Left lung (tissue), 10 donors: ENCODE measurements around the gene UMOD. TPM values are rescaled to one million over a fixed set of nuclear protein-coding genes. Genes with fewer than 3 reads are reported as not detected.

ENCODE experiments used
- ATAC-seq: fragments of 200-7000 bp; cut with Tn5 transposase; one replicate; pipeline ENCODE4 v1.9.1; 2020; ENCODE audit warnings: moderate library complexity
- DNase-seq, 4 donors: peaks; one replicate each; pipeline ENCODE4 v3.0.0-alpha.2; 2013 to 2020
- H3K27ac ChIP-seq, 2 donors: fragments of 200-600 bp; sonication (generic) in 1 of 2; one replicate each; pipeline versions ENCODE4 v1.5.0 to v1.8.0; 2020 to 2021
- H3K27me3 ChIP-seq, 2 donors: fragments of 200-600 bp; sonication (generic) in 1 of 2; one replicate each; pipeline versions ENCODE4 v1.5.0 to v1.8.0; 2020 to 2021
- H3K36me3 ChIP-seq, 2 donors: fragments of 200-600 bp; sonication (generic) in 1 of 2; one replicate each; pipeline versions ENCODE4 v1.5.0 to v1.8.0; 2020 to 2021
- H3K4me1 ChIP-seq, 2 donors: fragments of 200-600 bp; one replicate each; pipeline ENCODE4 v1.8.0; 2021
- H3K4me3 ChIP-seq, 2 donors: fragments of 200-600 bp; sonication (generic) in 1 of 2; one replicate each; pipeline versions ENCODE4 v1.5.0 to v1.8.0; 2020 to 2021; ENCODE audit warnings: mild to moderate bottlenecking in 1 of 2
- H3K9me3 ChIP-seq, 2 donors: fragments of 200-600 bp; sonication (generic) in 1 of 2; one replicate each; pipeline versions ENCODE4 v1.5.0 to v1.8.0; 2020 to 2021
- intact Hi-C, 2 donors: fragments of 100-400 bp; cut with DNase I; formaldehyde crosslinking; loops; one replicate each; pipeline versions ENCODE4 v1.11.2 to v1.14.2; 2022
- polyA plus RNA-seq, 6 donors: library from polyadenylated mRNA; unstranded; fragments of 120-200 nt; gene quantifications; one replicate each; pipeline ENCODE4 v1.2.1, GENCODE V29; 2013; ENCODE audit not compliant: insufficient read length in 6 of 6
- total RNA-seq, 2 donors: library from RNA; stranded (reverse); fragmentation: NEBNext Ultra II Directional; extraction: Animal tissue kit (Norgen Biotek cat#: 25700); gene quantifications; one replicate each; pipeline ENCODE4 v1.2.1, GENCODE V29; 2021
- TF ChIP-seq, protein P1 (sequence below), 2 donors: fragments of 200-600 bp; sonication (generic) in 1 of 2; IDR thresholded peaks; one replicate each; pipeline versions ENCODE4 v1.5.0 to v1.8.0; 2021; ENCODE audit warnings: antibody characterized with exemption in 2 of 2
- donor health status: DM: no; HTN: yes; CAD: no.
- donor health status: DM: no; HTN: no; CAD: no.

Gene UMOD
- total and polyA plus RNA-seq, 8 donors: 0.11 to 2.5 (median 0.20) TPM; not detected in 2

DNA sequence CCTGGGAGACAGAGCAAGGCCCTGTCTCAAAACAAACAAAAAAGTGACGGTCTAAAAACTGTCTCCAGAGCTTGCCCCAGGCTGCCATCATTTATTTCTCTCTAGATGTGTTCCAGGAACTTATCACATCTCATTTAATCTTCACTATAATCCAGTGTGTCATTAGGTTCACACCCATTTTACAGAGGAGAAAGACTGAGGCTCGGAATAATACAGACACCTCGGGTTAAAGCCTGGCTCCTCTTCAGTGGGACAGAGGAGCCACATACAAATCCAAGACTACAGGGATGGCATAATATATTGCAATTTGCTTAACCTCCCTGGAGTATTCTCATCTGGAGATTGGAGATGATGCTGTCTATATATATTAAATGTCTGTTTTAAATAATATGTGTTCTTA is 46.1 kb upstream of the UMOD start:
- H3K4me3 ChIP-seq: no peak overlapping the region
- H3K27me3 ChIP-seq: no peaks in the 10 kb centered on the region
- no peak for ATAC-seq
- TF ChIP-seq, protein P1, sequence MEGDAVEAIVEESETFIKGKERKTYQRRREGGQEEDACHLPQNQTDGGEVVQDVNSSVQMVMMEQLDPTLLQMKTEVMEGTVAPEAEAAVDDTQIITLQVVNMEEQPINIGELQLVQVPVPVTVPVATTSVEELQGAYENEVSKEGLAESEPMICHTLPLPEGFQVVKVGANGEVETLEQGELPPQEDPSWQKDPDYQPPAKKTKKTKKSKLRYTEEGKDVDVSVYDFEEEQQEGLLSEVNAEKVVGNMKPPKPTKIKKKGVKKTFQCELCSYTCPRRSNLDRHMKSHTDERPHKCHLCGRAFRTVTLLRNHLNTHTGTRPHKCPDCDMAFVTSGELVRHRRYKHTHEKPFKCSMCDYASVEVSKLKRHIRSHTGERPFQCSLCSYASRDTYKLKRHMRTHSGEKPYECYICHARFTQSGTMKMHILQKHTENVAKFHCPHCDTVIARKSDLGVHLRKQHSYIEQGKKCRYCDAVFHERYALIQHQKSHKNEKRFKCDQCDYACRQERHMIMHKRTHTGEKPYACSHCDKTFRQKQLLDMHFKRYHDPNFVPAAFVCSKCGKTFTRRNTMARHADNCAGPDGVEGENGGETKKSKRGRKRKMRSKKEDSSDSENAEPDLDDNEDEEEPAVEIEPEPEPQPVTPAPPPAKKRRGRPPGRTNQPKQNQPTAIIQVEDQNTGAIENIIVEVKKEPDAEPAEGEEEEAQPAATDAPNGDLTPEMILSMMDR (IDR thresholded peaks at IDR 0.05): no peak
- no peaks in the 10 kb centered on the region for H3K9me3 ChIP-seq
- no peaks in the 10 kb centered on the region for H3K4me1 ChIP-seq
- DNase-seq: no peak
- no peak overlapping the region for H3K27ac ChIP-seq
- intact Hi-C loops: no loop called here
- no peaks in the 10 kb centered on the region for H3K36me3 ChIP-seq

- DNase-seq: no peak
- Histone ChIP-seq H3K27ac (no peak overlapping the region), H3K27me3 (no peaks in the 10 kb centered on the region), H3K4me1 (no peaks in the 10 kb centered on the region), H3K36me3 (no peaks in the 10 kb centered on the region), H3K9me3 (no peaks in the 10 kb centered on the region), H3K4me3 (no peak overlapping the region)
- no peak for ATAC-seq
- TF ChIP-seq, protein P1 (IDR thresholded peaks at IDR 0.05): no peak
- intact Hi-C loops: no loop called here
Measured at GRCh38 chr16:20397468-20398074, 45.1 kb upstream of the UMOD start.

DNA sequence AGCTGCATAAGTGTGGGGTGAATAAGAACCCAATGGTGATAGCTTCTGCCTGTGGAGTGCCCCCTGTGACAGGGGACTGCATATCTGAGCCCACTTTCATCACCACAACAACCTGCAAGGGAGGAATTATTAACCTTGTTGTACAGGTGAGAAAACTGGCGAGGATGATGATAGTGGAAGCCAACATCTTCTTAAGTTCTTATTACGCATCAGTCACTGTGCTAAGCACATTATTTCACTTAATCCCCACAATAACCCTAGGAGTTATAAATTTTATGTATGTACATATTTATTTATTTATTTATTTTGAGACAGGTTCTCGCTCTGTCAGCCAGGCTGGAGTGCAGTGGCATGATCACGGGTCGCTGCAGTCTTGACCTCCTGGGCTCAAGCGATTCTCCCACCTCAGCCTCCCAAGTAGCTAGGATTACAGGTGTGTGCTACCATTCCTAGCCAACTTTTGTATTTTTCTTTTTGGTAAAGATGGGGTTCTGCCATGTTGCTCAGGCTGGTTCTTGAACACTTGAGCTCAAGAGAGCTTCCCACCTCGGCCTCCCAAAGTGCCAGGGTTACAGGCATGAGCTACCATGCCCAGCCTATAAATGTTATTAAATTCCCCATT is 44.4 kb upstream of the UMOD start:
- intact Hi-C loops: no loop called here
- no peaks in the 10 kb centered on the region for H3K9me3 ChIP-seq

DNA sequence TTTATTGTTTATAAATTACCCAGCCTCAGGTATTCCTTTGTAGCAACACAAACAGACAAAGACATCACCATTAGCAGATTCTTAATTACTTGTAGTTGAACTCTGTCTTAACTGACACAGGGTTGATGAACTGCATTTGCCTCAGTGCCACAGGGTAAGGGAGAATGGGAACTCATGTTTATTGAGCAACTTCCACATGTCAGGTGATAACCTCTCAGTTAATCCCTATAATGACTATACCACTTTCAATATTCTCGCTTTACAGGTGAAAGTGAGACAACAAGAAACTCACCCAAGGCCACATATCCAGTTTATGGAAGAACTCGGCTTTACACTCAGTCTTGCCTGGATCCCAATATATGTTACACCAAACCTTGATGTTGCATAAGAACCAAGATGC is 43.4 kb upstream of the UMOD start:
- H3K27me3 ChIP-seq: no peaks in the 10 kb centered on the region
- H3K36me3 ChIP-seq: no peaks in the 10 kb centered on the region
- TF ChIP-seq, protein P1 (IDR thresholded peaks at IDR 0.05): no peak
- H3K27ac ChIP-seq: no peak overlapping the region
- H3K9me3 ChIP-seq: no peaks in the 10 kb centered on the region
- intact Hi-C loops: no loop called here
- H3K4me3 ChIP-seq: no peak overlapping the region
- no peaks in the 10 kb centered on the region for H3K4me1 ChIP-seq
- DNase-seq (no peak), ATAC-seq (no peak)

More for the DNA sequence above, 44.4 kb upstream of the UMOD start:
- ATAC-seq (no peak), DNase-seq (no peak)
- no peaks in the 10 kb centered on the region for H3K4me1 ChIP-seq
- H3K27me3 ChIP-seq: no peaks in the 10 kb centered on the region
- TF ChIP-seq, protein P1 (IDR thresholded peaks at IDR 0.05): no peak
- H3K36me3 ChIP-seq: no peaks in the 10 kb centered on the region
- H3K27ac ChIP-seq: no peak overlapping the region
- no peak overlapping the region for H3K4me3 ChIP-seq

GRCh38 chr16:20393801-20394577 is 41.5 kb upstream of the UMOD start:
- H3K27me3 ChIP-seq: no peaks in the 10 kb centered on the region
- DNase-seq (peak in 2 of 4 donors; percentile 37 to 61), ATAC-seq (no peak)
- H3K4me1 ChIP-seq: no peaks in the 10 kb centered on the region
- peak overlapping the region in 1 of 2 donors; percentile 9 for H3K27ac ChIP-seq
- intact Hi-C loops: no loop called here
- TF ChIP-seq, protein P1 (IDR thresholded peaks at IDR 0.05): no peak
- no peak overlapping the region for H3K4me3 ChIP-seq
- no peaks in the 10 kb centered on the region for H3K36me3 ChIP-seq
- H3K9me3 ChIP-seq: no peaks in the 10 kb centered on the region
